Lower leg skin (tissue), 4 donors: ENCODE measurements around the gene PRTFDC1. TPM values are rescaled to one million over a fixed set of nuclear protein-coding genes. Genes with fewer than 3 reads are reported as not detected.

Experiments
- DNase-seq, 2 donors: peaks; one replicate each; pipeline ENCODE4 v3.0.0-alpha.2; 2019; ENCODE audit warnings: low spot score in 2 of 2
- H3K4me3 ChIP-seq: fragments of 200-600 bp; sonication (generic); 2 replicates; pipeline ENCODE4 v1.5.1; 2017; ENCODE audit warnings: mild to moderate bottlenecking, low read depth; ENCODE audit not compliant: poor library complexity, severe bottlenecking
- POLR2A ChIP-seq, 2 donors: fragments of 450-650 bp; IDR thresholded peaks; one replicate each; pipeline ENCODE4 v1.6.1; 2016 to 2017; ENCODE audit warnings: antibody characterized with exemption in 2 of 2, mild to moderate bottlenecking in 1 of 2, moderate library complexity in 1 of 2
- WGBS, 2 donors: methylation state at CpG; one replicate each; pipeline ENCODE4 v1.1.5; 2018; 5-methylcytosine and 5-hydroxymethylcytosine counted together
- intact Hi-C: fragments of 100-400 bp; cut with DNase I; formaldehyde crosslinking; loops from one replicate; pipeline ENCODE4 v1.15.0; 2023; ENCODE audit warnings: low total_unique reads
- total RNA-seq, 4 donors: library from RNA; depleted of rRNA; stranded (reverse); fragments of >200 nt; gene quantifications; one replicate each; pipeline ENCODE4 v1.1.0, GENCODE V29; 2016
- TF ChIP-seq, protein P1 (sequence below), 3 donors: fragments of 450-650 bp; IDR thresholded peaks; one replicate each; pipeline ENCODE4 v1.5.1; 2016; ENCODE audit warnings: antibody characterized with exemption in 3 of 3, mild to moderate bottlenecking in 3 of 3, moderate library complexity in 2 of 3

PRTFDC1 gene
- total RNA-seq, 4 donors from 2014 or later: 0.45 to 1.3 TPM; not detected in 2

DNA sequence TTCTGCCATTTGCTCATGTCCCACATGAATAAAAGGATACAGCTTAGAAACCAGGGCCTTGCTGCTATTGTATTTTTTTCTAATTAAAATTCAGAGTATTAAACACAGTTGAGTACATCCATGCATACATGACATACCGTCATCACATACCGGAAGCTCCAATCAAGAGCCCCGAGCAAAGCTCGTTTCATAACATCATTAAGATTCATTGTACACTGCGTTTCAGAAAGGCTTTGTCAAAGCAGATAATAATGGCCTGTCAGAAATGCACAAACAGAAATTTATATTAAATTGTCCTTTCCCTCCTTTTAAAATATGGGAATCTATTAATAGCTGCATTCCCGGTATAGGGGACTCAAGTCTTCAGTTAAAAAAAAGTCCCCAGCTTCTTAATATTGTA is 103.4 kb downstream of the PRTFDC1 start:
- DNase-seq: no peak
- H3K4me3 ChIP-seq: no peak overlapping the region
- TF ChIP-seq, protein P1, sequence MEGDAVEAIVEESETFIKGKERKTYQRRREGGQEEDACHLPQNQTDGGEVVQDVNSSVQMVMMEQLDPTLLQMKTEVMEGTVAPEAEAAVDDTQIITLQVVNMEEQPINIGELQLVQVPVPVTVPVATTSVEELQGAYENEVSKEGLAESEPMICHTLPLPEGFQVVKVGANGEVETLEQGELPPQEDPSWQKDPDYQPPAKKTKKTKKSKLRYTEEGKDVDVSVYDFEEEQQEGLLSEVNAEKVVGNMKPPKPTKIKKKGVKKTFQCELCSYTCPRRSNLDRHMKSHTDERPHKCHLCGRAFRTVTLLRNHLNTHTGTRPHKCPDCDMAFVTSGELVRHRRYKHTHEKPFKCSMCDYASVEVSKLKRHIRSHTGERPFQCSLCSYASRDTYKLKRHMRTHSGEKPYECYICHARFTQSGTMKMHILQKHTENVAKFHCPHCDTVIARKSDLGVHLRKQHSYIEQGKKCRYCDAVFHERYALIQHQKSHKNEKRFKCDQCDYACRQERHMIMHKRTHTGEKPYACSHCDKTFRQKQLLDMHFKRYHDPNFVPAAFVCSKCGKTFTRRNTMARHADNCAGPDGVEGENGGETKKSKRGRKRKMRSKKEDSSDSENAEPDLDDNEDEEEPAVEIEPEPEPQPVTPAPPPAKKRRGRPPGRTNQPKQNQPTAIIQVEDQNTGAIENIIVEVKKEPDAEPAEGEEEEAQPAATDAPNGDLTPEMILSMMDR (IDR thresholded peaks at IDR 0.05): no peak
- TF ChIP-seq POLR2A (IDR thresholded peaks at IDR 0.05): no peak
- 42 to 61% methylated on average over 6 of the region's 6 CpGs for WGBS, 2 donors
- intact Hi-C loops: no loop called here

DNA sequence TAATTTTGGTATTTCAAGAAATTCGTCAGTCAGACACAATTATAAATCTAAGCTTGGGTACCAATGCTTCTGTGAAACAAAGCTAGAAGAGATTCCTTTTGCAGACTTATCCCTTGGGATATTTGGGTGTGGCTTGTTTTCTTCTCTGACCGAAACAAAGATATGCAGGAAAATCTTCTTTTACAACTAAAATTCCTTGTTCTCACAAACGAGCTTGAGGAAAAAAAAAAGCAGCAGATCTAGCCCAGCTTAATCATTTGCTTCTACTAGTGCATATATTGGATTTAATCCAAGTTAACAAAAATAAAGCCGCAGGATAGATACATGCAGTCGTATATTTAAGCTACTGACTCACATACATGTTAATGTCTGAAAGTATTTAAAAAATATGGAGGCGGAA is 104.2 kb downstream of the PRTFDC1 start:
- intact Hi-C loops: no loop called here
- no peak for DNase-seq
- WGBS, 2 donors: 26 to 32% methylated on average over 6 of the region's 6 CpGs
- H3K4me3 ChIP-seq: no peak overlapping the region
- TF ChIP-seq, protein P1 (IDR thresholded peaks at IDR 0.05): no peak
- TF ChIP-seq POLR2A (IDR thresholded peaks at IDR 0.05): no peak

DNA sequence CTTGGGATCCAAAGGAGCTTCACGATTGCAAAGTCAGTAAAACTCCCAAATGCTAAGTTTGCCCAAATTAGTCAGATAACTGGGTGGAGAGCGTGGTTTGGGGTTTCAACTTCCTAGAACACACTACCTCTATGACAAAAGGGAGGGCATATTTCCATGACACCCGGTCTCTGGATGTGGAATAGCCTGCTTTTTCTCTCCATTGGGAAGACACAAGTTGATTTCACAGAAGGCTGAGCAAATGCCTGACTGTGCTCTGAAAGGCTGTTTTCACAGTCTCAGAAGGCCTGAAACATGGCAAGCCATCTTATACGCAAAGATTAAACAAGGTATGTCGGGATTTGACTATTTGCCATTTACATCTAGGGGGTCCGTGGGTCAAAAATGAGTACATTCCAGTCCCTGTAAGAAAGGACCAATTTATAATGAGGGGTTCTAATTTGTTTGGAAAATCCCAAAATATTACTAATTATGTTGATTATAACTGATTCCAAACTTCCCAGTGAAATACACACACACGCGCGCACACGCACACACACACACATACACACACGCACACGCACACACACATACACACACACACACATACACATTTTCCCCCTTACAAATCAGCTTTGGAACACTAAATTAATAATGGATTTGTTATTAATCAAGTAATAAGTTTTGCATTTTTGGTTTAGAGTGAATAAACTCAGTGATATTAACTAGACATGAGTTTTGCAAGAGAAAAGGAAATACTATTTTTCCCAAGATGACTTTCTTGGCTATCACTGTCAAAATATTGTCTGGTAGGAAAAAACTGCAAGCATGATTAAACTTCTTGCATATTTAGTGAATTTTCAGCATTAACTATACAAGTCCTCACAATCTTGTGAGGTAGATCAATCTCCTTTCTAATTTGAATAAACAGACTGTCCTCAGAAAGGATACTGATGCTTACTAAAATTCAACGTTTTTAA is 105.0 kb downstream of the PRTFDC1 start:
- TF ChIP-seq, protein P1 (IDR thresholded peaks at IDR 0.05): no peak
- no peak for TF ChIP-seq POLR2A (IDR thresholded peaks at IDR 0.05)
- no peak for DNase-seq
- H3K4me3 ChIP-seq: no peak overlapping the region
- intact Hi-C loops: no loop called here
- WGBS, 2 donors: 86 to 88% methylated on average over 13 of the region's 13 CpGs

GRCh38 chr10:24844742-24845141 is 107.7 kb downstream of the PRTFDC1 start:
- no peak overlapping the region for H3K4me3 ChIP-seq
- intact Hi-C loops: no loop called here
- no peak for DNase-seq

GRCh38 chr10:24843256-24843655 is 109.2 kb downstream of the PRTFDC1 start:
- intact Hi-C loops: no loop called here
- 65 to 79% methylated on average over 2 of the region's 2 CpGs for WGBS, 2 donors
- TF ChIP-seq, protein P1 (IDR thresholded peaks at IDR 0.05): no peak
- no peak for TF ChIP-seq POLR2A (IDR thresholded peaks at IDR 0.05)

More at GRCh38 chr10:24844742-24845141, 107.7 kb downstream of the PRTFDC1 start:
- TF ChIP-seq POLR2A (IDR thresholded peaks at IDR 0.05): no peak
- TF ChIP-seq, protein P1 (IDR thresholded peaks at IDR 0.05): no peak
- WGBS, 2 donors: 82 to 84% methylated on average over 2 of the region's 2 CpGs

More at GRCh38 chr10:24843256-24843655, 109.2 kb downstream of the PRTFDC1 start:
- DNase-seq: no peak
- H3K4me3 ChIP-seq: no peak overlapping the region
